Motor neuron (in vitro differentiated cells): Measurements from ENCODE around the gene ACOT8. TPM values are rescaled to one million over a fixed set of nuclear protein-coding genes. Genes with fewer than 3 reads are reported as not detected.
A peak's percentile ranks its signal among the peaks of the same experiment; 100 is the strongest.
"Not testable (repeated sequence)": the region's sequence is repeated elsewhere in the genome, so short reads cannot be mapped to it uniquely, and the experiment has no call there.

Source experiments
- ATAC-seq, 8 experiments: fragments of 200-7000 bp; cut with Tn5 transposase; replicated peaks in 6 of 8; 2 replicates each; pipeline ENCODE4 v1.8.0; 2021; ENCODE audit warnings: mild to moderate bottlenecking in 8 of 8, moderate library complexity in 8 of 8
- H3K27ac ChIP-seq, 2 donors: fragments of 250-450 bp; sonication (Bioruptor Pico); 2 replicates each; pipeline ENCODE4 v1.9.0; 2021; ENCODE audit warnings: antibody characterized with exemption in 2 of 2, mild to moderate bottlenecking in 2 of 2, moderate library complexity in 1 of 2
- H3K4me1 ChIP-seq, 2 donors: fragments of 250-450 bp; sonication (Bioruptor Pico); replicated peaks in 1 of 2; 2 replicates each; pipeline ENCODE4 v1.6.1; 2021; ENCODE audit warnings: antibody characterized with exemption in 2 of 2, mild to moderate bottlenecking in 2 of 2, moderate library complexity in 1 of 2
- H3K4me3 ChIP-seq, 5 donors: fragments of 250-450 bp; sonication (Bioruptor Pico); 2 replicates each; pipeline ENCODE4 v1.9.0; 2021; ENCODE audit warnings: antibody characterized with exemption in 5 of 5, mild to moderate bottlenecking in 5 of 5, moderate library complexity in 4 of 5
- WGBS, 10 experiments: fragments of 450-650 bp; shearing (Covaris generic); methylation state at CpG; one replicate each; pipeline ENCODE4 v1.0.0; 2022; 5-methylcytosine and 5-hydroxymethylcytosine counted together
- in situ Hi-C, 9 experiments: fragments of 400-800 bp; cut with MboI; loops; one replicate each; pipeline ENCODE4 v1.15.0; 2021; ENCODE audit warnings: low sequenced_read_pairs in 9 of 9, low pct_unique_long_range_greater_than_20kb in 2 of 9; ENCODE audit not compliant: unreplicated experiment in 9 of 9
- total RNA-seq, 8 experiments: library from RNA; unstranded; fragments of 300-600 nt; gene quantifications; 2 replicates each; pipeline versions ENCODE4 v1.2.3 to v1.2.4, GENCODE V29; 2022

ACOT8 gene
- total RNA-seq, 8 experiments from 2014 or later = 25.8 to 46.6 (median 29.6) TPM

DNA sequence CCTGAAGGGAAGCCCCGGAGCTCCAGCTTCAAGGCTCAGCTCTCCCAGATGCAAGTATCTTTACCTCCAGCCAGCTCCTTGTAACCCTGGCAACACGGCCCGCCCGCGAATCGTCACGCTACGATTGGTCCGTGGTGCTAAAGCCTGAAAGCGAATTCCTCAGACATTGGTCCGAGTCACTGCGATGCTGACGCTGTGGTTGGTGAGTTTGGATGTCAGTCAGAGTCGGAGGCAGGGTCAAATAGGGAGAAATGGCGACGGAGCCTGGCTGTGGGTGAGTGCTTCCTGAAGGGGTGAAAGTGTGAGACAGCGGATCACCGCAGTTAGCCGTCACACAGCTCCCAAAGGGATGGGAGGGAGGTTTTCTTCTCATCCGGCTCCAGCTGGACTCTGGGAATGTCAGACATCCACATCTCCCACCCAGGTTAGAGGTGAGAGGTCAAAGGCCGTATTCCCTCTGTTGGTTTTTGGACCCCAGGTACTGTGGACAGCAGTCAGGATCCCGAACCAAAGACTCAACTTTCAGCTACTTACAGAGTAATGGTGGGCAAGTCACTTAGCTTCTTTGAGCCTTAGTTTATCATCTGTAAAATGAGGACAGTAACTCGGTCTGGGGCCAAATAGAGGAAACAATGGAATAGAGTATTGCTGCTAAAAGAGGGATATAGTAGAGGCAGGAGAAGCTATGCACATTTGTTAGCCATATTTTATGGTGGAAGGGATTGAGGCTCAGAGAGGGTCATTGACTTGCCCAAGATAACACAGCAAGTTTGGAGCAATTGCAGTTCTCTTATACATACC, 24.0 kb upstream of the ACOT8 start, which contains the start of gene ZSWIM1:
ZSWIM1 (plus strand) TSS at position 240 of the 801 bp plus-strand sequence. CDS start 1,366 bp downstream, outside the sequence.
- 0 to 2% (median 0%) methylated on average over 1 to 21 of the region's 23 CpGs for WGBS, 10 experiments
- Histone ChIP-seq H3K4me1 (peaks cover 5 to 11% of the 10 kb centered on the region in 2 donors), H3K4me3 (peak within 1 kb of the TSS; percentile 42 to 80 (median 71)), H3K27ac (peak within 1 kb of the TSS; percentile 68 to 76)
- ATAC-seq = peak; percentile 75 to 100 (median 98)
- in situ Hi-C loops = no loop called here

DNA sequence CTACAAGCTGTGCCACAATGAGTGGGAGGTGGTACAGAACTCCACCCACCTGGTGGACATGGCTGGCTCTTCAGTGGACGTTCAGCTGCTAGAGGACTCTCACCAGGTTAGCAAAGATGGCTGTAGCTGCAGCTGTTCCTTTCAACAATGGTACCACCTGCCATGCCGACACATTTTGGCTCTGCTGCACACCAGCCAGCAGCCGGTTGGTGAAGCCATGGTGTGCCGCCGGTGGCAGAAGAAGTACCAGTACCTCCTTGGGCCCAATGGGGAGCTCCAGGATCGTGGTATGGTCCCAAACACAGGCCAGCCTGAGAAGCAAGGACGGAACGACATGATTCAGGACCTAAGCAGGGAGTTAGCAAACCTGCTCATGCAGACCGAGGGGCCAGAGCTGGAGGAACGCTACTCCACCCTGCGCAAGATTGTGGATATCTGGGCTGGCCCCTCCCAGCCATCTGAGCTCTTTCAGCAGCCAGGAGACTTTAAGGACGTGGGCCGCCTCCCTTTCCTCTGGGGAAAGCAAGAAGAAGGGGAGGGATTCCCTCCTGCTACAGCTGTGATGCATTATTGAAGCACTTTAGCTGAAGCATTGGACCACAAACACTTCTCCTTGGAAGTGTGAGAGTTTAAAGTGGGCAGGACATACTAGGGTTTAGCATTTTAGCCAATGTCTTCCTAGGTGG, 21.0 kb upstream of the ACOT8 start:
- 5 to 100% (median 80%) methylated on average over 1 to 8 of the region's 13 CpGs; no CpG with 5 or more reads in 2 of the 10 experiments for WGBS, 10 experiments
- ATAC-seq = peak in 3 of 8 experiments; percentile 63 to 81 (median 77)
- no peak overlapping the region for H3K27ac ChIP-seq
- H3K4me1 ChIP-seq = peaks cover 5 to 11% of the 10 kb centered on the region in 2 donors
- in situ Hi-C loops = no loop called here
- H3K4me3 ChIP-seq = no peak overlapping the region

DNA sequence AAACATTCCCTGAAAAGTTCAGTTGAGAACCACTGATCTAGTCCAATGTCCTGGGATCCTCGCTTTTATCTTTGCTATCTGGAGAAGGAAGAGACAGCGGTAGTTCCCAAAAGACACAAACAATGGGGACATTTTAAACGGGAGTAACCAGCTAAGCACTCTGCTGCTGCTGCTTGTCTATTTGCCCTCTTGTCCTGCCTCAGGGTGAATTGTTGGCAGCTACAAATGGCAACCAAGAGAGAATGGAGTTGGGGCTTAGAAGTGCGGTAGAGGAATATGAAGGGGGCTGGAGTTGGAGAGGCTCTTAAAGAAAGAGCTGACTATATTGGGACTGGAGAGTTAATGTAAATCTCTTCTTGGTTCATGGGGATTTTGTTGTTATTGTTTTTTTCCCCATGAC, 17.4 kb upstream of the ACOT8 start:
- in situ Hi-C loops = no loop called here
- H3K4me3 ChIP-seq = no peak overlapping the region
- no peak for ATAC-seq
- no peak overlapping the region for H3K27ac ChIP-seq
- no peaks in the 10 kb centered on the region for H3K4me1 ChIP-seq
- WGBS, 10 experiments = 17 to 100% (median 73%) methylated on average over 1 to 3 of the region's 4 CpGs; no CpG with 5 or more reads in 2 of the 10 experiments

DNA sequence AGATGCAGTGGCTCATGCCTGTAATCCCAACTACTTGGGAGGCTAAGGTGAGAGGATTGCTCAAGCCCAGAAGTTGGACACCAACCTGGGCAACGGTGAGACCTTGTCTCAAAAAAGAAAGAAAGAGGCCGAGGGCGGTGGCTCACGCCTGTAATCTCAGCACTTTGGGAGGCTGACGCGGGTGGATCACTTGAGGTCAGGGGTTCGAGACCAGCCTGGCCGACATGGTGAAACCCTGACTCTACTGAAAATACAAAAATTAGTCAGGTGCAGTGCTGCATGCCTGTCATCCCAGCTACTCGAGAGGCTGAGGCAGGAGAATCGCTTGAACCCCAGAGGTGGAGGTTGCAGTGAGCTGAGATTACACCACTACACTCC, 16.9 kb upstream of the ACOT8 start:
- ATAC-seq, H3K27ac ChIP-seq, in situ Hi-C loops, H3K4me3 ChIP-seq, H3K4me1 ChIP-seq: not testable (repeated sequence)
- 82 to 95% (median 86%) methylated on average over 3 to 10 of the region's 10 CpGs; no CpG with 5 or more reads in 7 of the 10 experiments for WGBS, 10 experiments

DNA sequence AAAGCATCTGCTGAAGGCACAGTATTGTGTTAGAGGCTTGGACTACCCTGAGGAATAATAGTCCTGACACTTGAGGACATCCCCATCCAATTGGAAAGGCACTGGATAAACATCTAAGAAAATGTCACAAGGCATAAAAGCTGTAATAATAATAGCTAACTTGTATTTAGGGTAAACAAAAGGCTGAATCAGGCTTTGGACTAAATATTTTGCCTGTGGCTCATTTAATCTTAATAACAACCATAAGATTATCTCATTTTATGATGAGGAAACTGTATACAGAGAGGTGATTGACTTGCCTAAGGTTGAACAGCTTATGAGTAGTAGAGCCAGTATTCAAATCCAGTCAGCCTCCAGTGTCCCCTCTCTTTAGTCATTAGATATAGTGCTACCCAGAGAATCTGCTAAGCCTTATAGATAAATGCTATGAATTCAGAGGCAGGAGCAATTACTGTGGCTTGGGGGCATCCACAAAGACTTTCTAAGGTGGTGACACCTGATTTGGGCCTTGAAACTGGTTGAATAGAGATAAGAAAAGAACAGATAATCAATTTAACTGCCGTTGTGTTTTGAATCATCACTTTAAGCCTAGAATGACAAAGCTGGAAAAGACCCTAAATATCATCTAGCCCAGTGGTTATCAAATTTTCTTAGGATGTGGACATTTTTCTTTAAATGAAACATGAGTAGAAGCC, 16.4 kb upstream of the ACOT8 start:
- H3K27ac ChIP-seq = no peak overlapping the region
- 71 to 100% (median 92%) methylated on average over 1 of the region's 1 CpG; no CpG with 5 or more reads in 6 of the 10 experiments for WGBS, 10 experiments
- H3K4me3 ChIP-seq = no peak overlapping the region
- ATAC-seq = no peak
- in situ Hi-C loops = no loop called here
- H3K4me1 ChIP-seq = no peaks in the 10 kb centered on the region

DNA sequence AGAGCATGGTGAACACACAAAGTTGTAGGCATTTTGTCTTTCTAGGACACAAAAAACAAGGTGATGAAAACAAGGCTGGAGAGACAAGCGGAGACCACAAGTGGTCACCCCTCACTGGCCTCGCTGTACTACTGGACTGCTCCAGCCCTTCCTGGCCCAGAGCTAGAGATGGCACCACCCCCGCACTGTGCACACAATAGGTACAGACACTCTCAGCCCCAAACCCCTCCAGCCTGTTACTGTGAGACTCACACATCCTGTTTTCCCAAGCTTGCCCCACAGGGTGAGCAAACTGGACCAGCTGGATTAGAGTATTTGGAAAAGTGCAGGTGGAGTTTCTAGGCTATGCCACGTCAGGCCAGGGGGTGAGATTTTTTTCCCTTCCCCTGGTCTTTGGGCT, 15.4 kb upstream of the ACOT8 start:
- 75 to 100% (median 91%) methylated on average over 1 to 4 of the region's 4 CpGs; no CpG with 5 or more reads in 4 of the 10 experiments for WGBS, 10 experiments

DNA sequence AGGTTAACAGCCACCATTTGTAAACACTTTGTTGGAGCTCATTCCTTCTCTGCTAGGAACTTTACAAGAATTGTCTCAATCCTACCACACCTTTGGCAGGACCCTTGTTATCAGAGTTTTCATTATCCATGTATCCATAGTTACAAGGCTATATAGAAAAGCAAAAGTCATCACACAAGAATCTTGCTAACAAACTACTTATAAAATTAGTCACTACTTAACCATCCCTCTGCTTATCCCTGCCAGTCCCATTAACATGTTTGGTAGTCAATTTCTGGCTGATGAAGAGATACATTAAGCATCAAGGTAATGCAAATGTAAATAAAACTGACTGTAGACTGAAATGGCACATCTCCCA, 10.6 kb upstream of the ACOT8 start:
- in situ Hi-C loops = no loop called here
- Histone ChIP-seq H3K4me1 (no peaks in the 10 kb centered on the region), H3K4me3 (no peak overlapping the region), H3K27ac (no peak overlapping the region)
- ATAC-seq = peak in 2 of 8 experiments; percentile 28 to 59

More for the DNA sequence above, 15.4 kb upstream of the ACOT8 start:
- no peak for ATAC-seq
- in situ Hi-C loops = no loop called here
- Histone ChIP-seq H3K27ac (no peak overlapping the region), H3K4me1 (no peaks in the 10 kb centered on the region), H3K4me3 (no peak overlapping the region)

DNA sequence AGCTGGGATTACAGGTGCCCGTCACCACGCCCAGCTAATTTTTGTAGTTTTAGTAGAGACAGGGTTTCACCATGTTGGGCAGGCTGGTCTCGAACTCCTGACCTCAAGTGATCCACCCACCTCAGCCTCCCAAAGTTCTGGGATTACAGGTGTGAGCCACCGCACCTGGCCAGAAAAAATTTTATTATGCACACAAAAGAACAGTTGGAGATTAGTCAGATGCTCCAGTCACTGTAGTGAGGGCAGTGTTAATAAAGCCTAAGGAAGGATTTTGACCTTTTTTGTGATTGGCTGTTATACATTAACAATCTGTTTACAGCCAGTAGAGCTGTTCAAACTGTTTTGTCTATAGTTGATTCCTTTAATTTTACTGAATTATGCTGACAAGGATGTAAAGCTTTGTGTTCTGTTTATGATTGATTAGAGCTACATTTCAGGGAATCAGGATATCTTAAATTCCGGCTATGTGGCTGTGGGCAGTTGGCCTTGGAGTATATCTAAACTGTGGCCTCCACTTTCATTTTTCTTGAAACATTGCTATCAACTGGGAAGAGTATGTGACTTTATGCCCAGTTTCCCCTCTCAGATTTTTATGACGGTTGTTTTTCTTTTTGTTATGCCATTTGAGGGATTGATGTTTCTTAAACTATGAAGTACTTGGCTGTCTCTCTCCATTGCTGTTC, 10.1 kb upstream of the ACOT8 start:
- no peak for ATAC-seq
- Histone ChIP-seq H3K4me1 (no peaks in the 10 kb centered on the region), H3K4me3 (no peak overlapping the region), H3K27ac (no peak overlapping the region)
- WGBS, 10 experiments = 80 to 100% (median 90%) methylated on average over 2 to 6 of the region's 6 CpGs; no CpG with 5 or more reads in 1 of the 10 experiments
- in situ Hi-C loops = no loop called here

DNA sequence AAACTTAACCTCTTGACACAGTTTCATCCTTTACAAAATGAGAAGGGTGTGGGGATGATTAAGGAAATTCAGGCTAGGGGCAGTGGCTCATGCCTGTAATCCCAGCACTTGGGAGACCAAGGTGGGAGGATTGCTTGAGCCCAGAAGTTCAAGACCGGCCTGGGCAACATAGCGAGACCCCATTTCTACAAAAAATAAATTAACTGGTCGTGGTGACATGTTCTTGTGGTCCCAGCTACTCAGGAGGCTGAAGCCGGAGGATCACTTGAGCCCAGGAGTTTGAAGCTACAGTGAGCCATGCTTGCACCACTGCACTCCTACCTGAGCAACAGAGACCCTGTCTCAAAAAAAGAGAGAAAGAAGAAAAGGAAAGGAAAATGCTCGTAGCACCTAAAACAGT, 9.3 kb upstream of the ACOT8 start:
- ATAC-seq = no peak
- Histone ChIP-seq H3K27ac (no peak overlapping the region), H3K4me3 (no peak overlapping the region), H3K4me1 (no peaks in the 10 kb centered on the region)
- 72 to 100% (median 90%) methylated on average over 2 to 5 of the region's 5 CpGs; no CpG with 5 or more reads in 3 of the 10 experiments for WGBS, 10 experiments
- in situ Hi-C loops = no loop called here

DNA sequence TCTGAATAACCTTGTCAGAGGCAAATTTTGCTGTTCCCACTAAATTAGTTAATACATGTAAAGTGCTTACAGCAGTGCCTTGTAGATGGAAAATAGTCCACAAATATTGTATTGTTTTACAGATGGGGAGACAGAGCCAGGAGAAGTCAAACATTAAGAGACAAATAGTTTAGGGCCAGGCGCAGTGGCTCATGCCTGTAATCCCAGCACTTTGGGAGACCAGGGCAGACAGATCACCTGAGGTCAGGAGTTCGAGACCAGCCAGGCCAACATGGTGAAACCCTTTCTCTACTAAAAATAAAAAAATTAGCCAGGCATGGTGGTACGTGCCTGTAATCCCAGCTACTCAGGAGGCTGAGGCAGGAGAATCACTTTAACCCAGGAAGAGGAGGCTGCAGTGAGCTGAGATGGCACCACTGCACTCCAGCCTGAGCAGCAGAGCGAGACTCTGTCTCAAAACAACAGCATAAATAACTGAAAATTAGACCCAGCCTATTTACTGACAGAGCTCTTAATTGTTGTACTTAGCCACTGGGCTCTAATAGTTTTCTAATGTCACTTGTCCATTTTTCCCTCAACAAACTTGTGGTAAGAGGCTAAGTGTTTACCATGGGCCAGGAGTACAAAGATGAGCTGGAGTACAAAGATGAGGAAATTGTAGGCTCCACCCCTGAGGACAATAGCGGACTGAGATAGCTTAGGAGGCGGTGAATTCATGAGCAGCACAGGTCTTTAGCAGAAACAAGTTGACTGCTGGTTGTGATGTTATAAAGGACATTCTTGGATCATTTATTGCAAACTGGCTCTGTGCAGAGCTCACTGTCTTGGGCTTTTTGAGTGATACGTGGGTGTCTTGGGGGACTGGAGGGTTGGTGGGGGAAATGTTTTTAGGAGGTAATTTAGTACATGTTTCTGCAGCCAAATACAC, 6.6 kb upstream of the ACOT8 start:
- Histone ChIP-seq H3K27ac (no peak overlapping the region), H3K4me3 (no peak overlapping the region), H3K4me1 (peaks cover under 1 to 8% of the 10 kb centered on the region in 2 donors)
- 14 to 100% (median 85%) methylated on average over 1 to 6 of the region's 7 CpGs for WGBS, 10 experiments
- in situ Hi-C loops = no loop called here
- ATAC-seq = peak in 2 of 8 experiments; percentile 31 to 42

DNA sequence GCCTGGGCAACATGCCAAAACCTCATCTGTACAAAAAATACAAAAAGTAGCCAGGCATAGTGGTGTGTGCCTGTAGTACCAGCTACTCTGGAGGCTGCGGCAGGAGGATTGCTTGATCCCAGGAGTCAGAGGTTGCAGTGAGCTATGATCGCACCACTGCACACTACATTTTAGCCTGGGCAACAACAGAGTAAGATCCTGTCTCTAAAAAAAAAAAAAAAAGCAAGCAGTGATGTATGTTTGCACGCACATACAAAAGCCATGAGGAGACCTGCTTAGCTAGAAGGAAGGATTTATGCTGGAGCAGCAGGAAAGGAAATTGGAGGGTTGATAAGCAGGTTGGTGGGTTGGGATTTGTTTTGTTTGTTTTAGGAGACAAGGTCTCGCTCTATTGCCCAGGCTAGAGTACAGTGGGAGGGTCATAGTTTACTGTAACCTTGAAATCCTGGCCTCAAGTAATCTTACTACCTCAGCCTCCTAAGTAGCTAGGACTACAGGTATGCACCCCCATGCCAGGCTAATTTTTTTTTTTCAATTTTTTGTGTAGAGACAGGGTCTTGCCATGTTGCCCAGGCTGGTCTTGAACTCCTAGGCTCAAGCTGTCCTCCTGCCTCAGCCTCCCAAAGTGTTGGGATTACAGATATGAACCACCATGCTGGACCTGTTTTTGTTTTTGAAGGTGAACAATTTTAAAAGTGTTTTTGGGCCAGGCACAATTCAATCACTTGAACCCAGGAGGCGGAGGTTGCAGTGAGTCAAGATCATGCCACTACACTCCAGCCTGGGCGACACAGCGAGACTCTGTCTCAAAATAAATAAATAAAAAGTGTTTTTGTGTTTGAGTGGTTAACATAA, 4.3 kb upstream of the ACOT8 start:
- WGBS, 10 experiments = 81 to 100% (median 93%) methylated on average over 2 to 7 of the region's 7 CpGs; no CpG with 5 or more reads in 1 of the 10 experiments

More for the DNA sequence above, 4.3 kb upstream of the ACOT8 start:
- H3K27ac ChIP-seq = no peak overlapping the region
- in situ Hi-C loops = no loop called here
- peaks cover 9 to 18% of the 10 kb centered on the region in 2 donors for H3K4me1 ChIP-seq
- no peak overlapping the region for H3K4me3 ChIP-seq
- ATAC-seq = no peak
